Measurements from ENCODE around the gene TPST2.
"Not testable (repeated sequence)": the region's sequence is repeated elsewhere in the genome, so short reads cannot be mapped to it uniquely, and the experiment has no call there.

Gene TPST2

DNA sequence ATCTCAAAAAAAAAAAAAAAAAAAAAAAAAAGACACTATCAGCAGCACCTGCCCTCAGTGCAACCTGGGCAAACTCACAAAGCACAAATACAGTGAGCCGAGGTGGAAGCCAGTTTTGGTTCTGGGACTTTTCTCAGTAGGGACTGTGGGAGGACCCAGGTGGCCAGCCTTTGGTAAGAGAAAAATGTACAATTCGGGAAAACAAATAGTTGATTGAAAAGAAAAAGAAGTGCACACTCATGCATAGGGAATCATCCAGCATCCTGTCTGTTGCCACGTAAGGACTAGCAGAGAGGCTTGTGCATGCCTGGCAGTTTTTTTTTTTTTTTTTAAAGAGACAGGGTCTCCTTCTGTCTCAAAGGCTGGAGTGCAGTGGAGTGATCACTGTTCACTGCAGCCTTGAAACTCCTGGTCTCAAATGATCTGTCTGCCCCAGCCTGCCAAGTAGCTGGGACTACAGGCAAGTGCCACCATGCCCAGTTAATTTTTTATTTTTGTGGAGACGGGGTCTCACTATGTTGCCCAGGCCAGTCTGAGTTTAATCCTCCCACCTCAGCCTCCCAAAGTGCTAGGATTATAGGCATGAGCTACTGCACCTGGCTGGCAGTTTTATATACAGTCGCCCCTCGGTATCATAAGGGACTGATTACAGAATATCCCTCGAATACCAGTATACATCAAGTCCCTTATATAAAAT lies 36.7 kb downstream of the TPST2 start:
- peak; percentile 26 for DNase-seq

DNA sequence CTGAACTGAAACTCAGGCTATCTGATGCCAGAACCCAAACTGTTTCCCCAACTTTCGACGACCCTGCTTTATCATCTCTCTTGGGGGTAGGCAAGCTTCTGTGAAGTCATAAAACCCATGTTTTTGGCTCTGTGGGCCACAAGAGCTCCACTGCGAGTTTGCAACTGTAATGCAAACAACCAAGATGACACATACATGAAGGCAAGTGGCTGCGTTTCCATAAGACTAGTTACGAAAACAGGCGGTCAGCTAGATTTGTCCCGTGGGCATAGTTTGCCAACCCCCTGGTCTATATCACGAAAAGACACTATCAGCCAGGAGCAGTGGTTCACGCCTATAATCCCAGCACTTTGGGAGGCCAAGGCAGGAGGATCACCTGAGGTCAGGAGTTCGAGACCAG lies 37.5 kb downstream of the TPST2 start:
- DNase-seq, result no peak

DNA sequence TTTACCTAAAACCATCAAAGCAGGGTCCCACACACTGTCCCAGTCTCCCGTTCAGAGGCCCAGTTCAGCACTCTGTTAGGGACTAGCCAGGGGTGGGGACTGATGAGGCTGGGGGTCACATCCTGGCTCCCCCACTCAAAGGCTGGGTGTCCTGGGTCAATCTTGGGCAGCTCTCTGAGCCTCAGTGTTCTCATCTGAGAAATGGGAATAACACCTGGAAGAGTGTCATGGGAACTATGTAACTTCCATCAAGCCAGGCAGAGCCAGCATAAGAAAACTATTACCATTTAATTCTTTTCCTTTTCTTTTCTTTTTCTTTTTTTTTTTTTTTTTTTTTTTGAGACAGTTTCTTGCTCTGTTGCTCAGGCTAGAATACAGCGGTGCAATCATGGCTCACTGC lies 38.4 kb downstream of the TPST2 start:
- DNase-seq, result no peak

DNA sequence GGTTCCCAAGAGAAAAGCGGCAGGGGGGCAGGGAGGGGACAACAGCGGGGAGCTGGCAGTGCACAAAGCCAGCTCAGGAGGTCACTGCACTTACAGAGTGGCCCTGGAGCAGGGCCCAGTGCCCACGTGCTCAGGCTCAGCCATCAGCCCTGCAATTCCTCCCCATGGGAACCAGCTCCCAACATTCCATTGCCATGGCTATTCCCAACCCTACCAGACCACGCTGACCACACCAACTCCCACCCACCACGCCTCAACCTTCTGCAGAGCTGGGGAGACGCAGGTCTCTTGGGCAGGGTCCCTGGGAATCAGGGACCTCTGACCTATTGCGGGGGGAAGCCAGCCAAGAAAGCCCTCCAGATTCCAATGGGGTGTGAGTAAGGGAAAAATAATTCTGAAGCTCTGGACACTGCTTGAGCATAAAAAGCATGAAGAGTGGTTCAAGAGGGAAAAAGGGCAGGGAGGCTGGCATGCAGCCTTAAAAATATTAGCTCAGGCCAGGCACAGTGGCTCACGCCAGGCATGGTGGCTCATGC lies 39.4 kb downstream of the TPST2 start:
- DNase-seq, result peak; percentile 88

DNA sequence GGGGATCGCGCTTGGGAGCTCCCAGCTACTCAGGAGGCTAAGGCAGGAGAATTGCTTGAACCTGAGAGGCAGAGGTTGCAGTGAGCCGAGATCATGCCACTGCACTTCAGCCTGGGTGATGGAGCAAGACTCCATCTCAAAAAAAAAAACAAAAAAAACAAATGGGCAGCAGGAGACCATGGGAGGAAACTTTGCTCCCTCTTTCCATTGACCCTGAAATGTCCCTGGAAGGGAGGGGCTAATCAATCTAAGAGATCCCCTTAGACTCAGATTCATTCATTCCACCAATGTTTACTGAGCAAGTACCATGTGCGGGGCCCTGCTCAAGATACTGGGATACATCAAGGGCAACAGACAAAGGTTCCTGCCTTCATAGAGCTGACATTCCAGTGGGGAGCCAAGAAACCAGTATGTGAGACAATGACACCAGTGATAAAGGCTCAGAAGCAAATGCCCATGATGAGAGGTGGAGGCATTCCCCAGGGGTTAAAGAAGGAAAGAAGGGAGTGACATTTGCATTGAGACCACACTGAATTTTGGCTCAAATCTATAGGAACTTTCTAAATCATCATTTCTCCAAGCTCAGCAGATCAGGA lies 39.9 kb downstream of the TPST2 start:
- DNase-seq, result no peak

DNA sequence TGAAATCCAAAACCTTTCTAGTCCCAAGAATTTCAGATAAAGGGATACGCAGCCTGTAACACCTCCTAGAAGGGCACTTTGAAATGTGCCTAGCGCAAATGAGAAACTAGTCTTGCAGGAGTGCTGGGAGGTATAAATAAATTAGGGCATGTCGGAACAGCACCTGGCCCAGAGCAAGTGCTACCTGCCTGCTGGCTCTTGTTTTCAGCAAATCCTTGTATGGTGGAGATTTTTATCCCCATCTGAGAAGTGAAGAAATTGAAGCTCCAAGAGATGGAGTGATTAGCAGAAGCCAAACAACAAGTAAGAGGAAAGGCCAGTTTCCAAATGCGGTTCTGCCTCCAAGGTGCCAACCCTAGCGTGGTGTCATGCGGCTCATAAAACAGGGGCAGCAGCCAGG lies 40.9 kb downstream of the TPST2 start:
- no peak for DNase-seq

DNA sequence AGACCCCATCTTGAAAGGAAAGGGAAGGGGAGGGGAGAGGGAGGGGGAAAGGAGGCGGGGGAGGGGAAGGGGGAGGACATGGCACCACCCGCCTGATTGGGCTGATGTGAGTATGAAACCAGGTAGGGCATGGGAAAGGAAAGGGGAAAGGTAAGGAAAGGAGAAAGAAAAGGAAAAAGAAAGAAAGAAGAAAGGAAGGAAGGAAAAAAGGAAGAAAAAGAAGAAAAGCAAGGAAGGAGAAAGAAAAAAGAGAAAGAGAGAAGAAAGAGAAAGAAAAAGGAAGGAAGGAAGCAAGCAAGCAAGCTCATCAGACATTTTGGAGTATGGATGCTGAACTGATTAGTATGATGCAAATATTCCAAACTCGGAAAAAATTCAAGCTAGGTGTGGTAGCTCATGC lies 41.6 kb downstream of the TPST2 start:
- DNase-seq, result no peak

DNA sequence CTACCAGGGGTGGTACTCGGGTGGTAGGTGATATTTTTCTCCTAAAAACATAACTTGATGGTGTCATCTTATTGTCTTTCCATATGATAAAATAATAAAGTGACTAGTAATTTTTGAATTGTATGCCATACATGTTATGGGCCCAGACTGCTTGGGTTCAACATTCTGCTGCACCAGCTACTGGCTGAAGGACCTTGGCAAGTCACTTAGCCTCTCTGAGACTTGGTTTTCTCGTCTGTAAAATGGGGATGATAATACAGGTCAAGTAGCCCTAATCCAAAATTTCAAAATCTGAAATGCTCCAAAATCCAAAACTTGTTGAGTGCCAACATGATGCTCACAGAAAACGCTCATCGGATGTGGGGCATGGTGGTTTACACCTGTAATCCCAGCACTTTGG lies 42.1 kb downstream of the TPST2 start:
- DNase-seq, result no peak

DNA sequence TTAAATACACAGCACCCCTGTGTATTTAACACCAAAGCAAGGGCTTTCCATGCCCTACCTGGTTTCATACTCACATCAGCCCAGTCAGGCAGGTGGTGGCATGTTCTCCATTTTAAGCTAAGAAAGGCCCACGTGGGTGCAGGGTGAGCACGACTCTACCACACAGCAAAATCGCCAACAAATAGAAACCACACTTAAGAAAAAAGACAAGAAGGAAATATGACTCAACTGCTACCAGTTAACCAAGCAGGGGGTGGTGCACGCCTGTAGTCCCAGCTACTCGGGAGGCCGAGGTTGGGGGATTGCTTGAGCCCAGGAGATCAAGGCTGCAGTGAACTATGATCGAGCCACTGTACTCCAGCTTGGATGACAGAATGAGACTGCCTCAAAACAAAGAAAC lies 42.5 kb downstream of the TPST2 start:
- no peak for DNase-seq

DNA sequence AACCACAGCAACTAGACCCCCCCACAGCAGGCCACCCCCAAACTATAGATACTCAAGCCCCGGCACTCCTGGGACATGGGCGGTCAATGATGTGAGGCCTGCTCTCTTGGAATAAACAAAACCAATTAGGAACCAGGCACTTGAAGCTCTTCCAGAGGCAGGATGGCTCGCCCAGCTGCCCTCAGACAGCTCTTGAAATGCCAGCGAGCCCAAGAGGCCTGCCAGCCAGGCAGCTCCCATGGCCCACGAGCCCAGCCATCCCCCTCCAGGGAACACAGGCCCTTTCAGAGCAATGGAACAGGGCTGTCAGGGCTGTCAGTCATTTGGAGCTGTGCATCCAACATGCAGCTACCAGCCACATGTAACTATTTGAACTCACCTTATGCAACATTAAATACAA lies 43.6 kb downstream of the TPST2 start:
- DNase-seq, result no peak

DNA sequence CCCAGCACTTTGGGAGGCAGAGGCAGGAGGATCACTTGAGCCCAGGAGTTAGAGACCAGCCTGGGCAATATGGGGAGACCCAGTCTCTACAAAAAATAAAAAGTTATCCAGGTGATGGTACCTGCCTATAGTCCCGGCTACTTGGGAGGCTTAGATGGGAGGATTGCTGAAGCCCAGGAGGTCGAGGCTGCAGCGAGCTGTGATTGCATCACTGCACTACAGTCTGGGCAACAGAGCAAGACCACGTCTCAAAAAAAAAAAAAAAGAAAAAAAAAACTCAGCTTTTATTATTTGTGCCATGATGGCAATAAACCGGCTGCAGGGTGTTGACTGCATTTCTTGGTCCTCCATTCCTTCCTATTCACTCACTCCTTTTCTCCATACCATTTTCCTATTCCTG lies 44.1 kb downstream of the TPST2 start:
- DNase-seq, result no peak

DNA sequence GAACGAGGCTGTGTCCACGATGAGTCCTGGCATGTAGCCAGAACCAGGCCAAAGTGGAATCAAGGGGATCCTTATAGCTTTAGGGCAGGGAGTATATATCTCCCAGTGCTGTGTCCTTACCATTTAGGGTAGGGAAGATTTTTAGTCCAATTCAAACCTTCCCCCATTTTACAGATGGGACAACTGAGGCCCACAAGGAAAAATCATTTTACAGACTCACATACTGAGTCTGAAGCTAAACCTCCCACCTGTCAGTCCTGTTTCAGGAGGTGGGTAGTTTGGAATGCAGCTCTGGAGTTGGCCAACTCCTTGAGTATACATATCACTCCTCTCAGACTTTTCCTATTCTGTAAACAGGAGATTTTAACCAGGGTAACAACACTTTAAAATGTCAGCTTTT lies 44.5 kb downstream of the TPST2 start:
- DNase-seq, result no peak

DNA sequence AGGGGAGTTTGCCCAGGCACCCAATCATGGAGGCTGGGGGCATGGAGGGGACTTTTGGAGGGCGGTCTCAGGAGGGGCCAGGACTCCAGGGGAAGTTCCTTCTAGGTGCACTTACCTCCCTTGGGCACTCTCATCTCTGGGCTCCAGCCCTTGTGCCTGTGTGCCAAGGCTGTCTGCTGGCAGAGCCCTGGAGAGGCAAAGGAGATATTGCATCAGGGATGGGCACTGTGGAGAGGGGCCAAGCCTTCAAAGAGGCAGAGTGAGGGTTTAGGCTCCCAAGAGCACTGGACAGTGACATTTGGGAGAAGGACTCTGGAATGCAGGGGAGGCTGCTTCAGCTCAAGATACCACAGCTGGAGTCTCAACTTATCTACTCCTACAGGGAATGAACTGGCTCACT lies 45.4 kb downstream of the TPST2 start:
- no peak for DNase-seq

DNA sequence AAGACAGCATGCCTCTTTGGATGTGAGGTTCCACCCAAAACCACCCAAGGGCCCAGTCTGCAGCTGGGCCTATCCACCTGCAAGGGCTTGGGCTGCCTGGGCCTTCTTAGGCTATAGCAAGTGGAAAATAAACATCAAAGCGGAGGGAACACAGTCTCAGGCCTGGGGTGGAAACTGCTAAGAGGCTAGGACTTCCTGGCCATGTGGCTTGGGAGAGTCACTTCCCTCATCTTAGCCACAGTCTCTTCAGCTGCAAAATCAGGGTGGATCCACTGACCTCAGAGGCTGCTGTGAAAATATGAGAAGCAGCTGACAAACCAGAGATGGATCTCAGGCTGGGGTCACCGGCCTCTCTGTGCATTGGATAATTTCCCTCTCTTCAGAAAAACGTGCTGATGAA lies 47.1 kb downstream of the TPST2 start:
- no peak for DNase-seq

DNA sequence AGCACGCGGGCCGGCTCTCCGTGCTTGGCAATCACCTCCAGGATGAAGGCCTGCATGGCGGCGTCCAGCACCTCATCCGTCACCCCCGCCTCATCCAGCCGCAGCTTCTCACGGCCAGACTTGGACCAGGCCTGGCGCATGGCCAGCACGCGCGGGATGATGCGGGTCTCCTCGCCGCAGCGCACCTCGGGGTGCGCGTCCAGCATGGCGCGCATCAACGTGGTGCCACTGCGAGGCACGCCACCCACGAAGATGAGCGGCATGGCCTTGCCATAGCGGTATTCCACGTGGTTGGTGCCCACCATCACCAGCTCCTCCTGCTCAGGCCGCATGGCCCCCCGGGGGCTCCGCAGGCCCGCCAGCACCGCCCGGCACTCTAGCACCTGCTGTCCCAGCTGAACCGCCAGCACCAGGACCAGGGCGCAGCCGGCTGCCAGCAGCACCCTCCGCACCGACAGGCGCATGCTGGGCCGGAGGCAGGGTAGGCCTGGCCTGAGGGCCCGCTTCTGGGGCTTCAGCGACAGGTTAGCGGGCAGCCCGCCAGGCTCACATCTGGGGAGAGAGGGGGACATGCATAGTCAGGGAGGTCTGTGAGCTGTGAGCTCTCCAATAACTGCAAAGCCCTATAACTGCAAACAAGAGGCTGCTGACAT lies 48.6 kb downstream of the TPST2 start:
- no peak for DNase-seq

DNA sequence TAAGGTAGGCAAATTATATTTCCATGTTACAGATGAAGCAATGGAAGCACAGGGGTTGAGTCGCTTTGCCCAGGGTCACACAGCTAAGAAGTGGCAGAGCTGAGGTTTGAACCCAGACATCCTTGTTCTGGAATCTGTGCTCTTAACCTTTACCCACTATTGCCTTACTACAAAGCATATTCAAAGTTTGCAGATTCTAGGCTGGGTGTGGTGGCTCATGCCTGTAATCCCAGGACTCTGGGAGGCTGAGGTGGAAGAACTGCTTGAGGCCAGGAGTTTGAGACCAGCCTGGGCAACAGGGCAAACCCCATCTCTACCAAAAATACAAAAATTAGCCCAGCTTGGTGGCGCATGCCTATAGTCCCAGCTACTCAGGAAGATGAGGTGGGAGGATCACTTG lies 49.8 kb downstream of the TPST2 start:
- no peak for DNase-seq

DNA sequence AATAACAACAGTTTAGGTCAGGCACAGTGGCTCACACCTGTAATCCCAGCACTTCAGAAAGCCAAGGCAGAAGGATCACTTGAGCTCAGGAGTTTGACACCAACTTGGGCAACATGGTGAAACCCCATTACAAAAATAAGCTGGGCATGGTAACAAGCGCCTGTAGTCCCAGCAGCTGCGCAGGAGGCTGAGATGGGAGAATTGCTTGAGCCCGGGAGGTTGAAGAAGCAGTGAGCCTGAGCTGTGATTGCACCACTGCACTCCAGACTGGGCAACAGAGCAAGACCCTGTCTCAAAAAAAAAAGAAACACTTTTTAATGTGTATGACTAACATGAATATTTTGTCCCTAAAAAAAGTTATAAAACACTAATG lies 53.2 kb downstream of the TPST2 start:
- no peak for DNase-seq

DNA sequence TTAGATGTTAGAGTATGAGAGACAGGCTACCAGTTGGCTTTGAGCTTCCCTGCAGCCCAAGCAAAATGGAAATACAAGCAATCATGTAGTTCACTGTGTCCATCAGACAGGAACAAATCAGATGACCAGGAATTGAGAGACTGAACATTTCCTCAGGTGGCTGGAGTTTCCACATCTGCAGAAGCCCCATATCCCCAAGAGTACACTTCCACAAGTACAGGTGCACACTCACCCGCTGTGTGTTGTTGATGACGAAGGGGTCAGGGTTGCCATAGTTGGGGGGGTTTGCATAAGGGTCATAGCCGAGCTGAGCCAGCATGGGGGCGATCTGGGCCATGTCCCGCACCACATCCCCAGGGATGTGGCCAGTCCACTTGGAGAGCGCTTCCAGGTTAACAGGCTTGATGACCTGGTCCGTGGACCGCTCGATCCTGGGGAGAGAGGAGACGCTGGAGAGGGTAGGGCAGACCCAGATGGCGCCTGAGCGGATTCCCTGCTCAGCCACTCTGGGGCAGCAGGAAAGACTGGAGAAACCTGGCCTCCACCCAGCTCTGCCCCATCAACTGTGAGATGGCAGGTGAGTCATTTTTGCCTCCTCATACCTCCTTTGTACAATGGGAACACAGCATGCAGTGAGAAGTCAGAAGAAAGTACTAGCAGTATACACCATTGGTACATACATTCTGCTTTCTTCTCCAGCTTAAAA lies 53.7 kb downstream of the TPST2 start:
- no peak for DNase-seq

DNA sequence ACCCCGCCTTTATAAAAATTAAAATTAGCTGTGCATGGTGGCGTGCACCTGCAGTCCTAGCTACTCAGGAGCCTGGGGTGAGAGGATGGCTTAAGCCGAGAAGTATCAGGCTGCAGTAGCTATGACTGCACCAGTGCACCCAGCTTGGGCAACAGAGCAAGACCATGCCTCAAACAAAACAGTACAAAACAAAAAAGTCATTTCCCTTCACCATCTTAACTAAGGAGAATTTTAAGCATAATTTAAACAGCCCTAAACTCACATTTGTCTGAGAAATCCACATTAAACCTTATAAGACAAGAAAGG lies 54.4 kb downstream of the TPST2 start:
- DNase-seq, result no peak

DNA sequence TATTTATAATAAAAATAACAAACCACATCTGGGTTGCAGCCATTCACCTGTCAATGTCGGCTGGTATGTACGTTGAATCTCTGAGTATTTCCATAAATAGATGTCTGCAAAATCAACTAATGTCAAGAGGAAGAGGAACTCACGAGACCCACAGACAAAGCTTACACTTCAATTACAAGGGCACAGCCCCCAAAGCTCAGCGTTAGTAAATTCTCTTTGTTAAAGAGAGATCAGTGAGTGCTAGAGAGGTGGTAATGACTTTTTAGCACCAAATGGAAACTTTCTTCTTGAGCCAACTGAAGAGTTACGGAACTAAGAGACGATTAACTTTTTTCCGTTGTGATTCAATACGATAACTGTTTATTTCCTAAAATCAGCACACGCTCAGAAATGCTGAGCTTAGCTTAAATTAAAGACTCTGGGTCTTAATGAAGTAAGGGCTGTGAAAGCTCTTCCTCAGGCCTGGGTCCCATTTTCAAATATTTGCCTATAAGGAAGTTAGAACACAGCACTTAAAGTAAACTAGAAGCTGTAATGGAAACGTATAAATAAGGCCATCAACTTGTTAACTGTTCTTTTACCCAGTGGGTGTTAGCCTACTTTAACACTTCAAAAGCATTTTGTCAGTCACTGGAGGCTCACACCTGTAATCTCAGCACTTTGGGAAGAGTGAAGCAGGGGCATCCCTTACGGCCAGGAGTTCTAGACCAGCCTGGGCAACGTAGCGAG lies 54.9 kb downstream of the TPST2 start:
- DNase-seq, result no peak

DNA sequence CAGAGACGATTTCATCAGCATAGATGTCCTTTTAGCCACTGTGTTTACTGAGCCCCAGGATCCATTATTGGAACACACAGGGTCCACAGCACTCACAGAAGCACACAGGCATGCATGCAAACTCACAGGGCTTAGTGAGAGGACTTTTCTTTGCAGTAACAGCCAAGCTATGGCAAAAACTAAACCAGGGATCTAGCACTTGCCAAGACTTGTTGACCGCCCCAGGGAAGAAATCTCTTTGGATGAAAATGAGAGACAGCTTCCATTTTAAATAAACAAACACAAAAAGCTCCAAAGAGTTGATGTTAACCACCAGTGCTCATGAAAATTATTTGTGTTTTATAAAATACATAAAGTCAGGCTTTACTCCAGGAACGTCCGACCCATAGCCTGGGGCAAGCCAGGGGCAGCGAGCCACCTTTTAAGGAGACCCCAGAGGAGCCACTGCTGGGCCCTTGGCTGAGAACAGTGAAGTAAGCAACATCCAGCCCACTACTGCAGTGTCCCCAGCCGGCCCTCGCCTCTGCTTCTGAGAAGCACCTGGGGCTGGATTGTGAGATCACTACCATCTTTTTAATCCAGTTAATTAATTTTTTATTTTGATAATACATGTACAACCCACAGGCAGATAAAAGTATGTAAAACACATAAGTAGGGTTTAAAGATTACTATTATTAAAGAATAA lies 55.6 kb downstream of the TPST2 start:
- DNase-seq, result no peak

DNA sequence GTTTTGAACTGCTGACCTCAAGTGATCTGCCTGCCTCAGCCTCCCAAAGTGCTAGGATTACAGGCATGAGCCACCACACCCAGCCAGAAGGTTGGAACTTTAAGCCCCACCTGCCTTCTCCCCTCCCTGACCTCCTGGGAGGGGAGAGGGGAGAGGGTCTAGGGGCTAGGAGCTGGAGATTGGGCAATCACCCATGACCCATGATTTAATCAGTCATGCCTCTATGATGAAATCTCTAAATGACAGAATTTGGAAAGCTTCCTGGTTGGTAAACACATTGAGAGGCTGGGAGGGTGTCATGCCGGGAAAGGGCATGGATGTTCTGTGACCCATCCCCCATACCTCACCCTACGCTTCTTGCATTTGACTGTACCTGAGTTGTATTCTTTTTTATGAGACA lies 60.6 kb downstream of the TPST2 start:
- no peak for DNase-seq

DNA sequence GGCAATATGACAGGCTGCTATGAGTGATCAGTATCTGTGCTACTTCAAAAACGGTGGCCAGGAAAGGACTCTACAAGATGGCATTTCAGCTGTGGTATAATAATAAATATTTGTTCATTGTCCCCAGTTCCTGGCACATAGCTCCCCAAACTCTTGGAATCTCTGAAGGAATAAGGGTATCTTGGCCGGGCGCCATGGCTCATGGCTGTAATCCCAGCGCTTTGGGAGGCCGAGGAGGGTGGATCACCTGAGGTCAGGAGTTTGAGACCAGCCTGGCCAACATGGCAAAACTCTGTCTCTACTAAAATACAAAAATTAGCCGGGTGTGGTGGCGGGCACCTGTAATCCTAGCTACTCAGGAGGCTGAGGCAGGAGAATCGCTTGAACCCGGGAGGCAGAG lies 61.4 kb downstream of the TPST2 start:
- not testable (repeated sequence) for DNase-seq

Data from NCI-H226 (cell line).